C4-2B (cell line): ENCODE results near the gene PARP11.

Source experiments
- H3K27ac ChIP-seq: fragments of 450-650 bp; 2 replicates; pipeline ENCODE4 v1.5.1; 2017
- CTCF ChIP-seq: fragments of 450-650 bp; conservative IDR thresholded peaks from 2 replicates; pipeline ENCODE4 v1.5.1; 2017; ENCODE audit warnings: mild to moderate bottlenecking
- ZFX ChIP-seq: fragments of 450-650 bp; IDR thresholded peaks from 2 replicates; pipeline ENCODE4 v1.6.1; 2017

The PARP11 gene

GRCh38 chr12:3884671-3885070 lies 11.5 kb upstream of the PARP11 start:
- TF ChIP-seq CTCF = no peak
- no peak for TF ChIP-seq ZFX
- H3K27ac ChIP-seq = no peak overlapping the region

DNA sequence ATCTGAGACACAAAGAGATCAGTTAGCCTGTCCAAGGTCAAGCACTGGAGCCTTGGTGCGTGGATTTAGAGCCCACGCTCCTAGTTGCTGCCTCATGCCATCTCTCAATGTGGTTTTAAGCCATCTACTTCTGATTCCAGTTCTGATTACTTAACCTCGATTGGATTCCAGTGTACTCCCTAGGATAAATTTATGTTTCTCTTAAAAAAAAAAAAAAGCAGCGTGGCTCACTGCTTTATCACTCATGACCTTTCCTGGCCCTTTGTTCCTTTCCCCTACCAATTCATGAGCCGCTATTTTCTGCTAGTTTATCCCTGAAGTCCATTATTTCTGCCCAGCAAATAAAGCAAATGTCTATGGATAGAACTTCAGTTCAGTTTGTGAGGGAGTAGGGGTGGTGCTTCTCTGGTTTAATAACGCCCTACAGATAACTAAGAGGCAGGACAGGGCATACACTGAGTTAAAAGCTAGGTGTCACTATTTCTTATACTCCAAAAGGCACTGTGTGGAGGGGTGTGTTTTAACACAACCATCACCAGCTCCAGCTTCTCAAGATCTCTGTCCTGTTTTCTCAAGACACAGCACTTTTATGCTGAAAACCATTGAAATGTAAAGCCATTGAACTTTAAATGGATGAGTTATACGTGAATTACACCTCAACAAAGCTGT lies 9.8 kb upstream of the PARP11 start:
- no peak overlapping the region for H3K27ac ChIP-seq
- peak; percentile 66 for TF ChIP-seq CTCF
- TF ChIP-seq ZFX = no peak

DNA sequence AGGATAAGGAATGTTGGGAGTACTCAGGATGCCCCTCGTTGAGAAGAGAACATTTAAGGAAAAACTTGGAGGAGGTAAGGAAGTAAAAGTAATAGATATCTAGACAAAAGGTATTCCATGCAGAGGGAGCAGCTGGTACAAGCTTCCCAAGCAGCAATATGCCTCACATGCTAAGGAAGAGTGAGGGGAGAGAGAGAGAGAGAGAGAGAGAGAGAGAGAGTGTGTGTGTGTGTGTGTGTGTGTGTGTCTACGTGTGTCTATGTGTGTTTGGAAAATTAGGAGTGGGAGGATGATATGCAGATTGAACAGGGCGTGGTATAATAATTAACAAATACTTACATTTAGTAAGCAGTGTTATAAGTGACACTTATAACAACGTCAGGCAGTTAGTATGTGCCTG lies 9.2 kb upstream of the PARP11 start:
- TF ChIP-seq ZFX (no peak), CTCF (no peak)
- H3K27ac ChIP-seq = no peak overlapping the region

DNA sequence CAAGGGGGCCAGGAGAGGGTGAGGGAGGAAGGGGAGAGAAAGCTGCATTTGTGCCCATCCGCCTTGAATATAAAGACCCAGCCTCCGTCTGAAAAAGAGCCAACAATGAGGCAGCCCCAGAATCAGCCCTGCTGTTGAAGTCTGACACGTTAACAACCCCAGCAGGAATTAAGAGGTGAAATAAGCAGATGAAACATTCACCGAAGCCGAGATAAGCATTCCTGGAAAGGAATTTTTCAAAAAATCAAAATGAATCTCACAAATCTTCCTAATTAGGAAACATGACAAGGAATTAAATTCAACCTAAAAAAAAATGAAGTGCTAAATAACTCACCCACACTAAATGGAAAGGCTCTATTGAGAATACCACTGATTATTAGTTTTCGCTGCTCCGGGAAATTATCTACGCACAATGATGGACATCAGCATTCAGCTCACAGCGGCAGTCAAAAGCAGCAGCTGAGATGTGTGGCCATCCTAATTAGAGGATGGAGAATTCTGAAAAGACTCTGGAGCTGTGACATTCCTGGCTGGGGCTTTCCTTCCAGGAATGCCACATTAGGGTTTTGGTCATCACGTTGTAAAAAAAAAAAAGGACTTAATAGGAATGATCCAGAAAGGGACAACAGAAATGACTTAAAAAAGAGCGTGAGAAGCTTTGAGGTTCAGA lies 8.2 kb upstream of the PARP11 start:
- TF ChIP-seq CTCF = no peak
- no peak overlapping the region for H3K27ac ChIP-seq

DNA sequence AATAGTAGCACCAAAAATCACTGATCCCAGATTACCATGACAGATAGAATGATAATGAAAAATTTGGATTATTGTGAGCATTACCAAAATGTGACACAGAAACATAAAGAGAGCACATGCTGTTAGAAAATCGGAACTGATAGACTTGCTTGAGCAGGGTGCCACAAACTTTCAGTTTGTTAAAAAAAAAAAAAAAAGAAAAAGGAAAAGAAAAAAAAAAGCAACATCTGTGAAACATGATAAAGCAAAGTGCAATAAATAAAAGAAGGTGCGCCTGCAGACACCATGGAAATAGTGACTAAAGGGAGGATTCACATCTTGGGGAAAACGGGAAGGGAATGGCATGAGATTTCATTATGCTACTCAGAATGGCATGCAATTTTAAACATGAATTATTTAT lies 6.6 kb upstream of the PARP11 start:
- no peak for TF ChIP-seq ZFX
- no peak for TF ChIP-seq CTCF
- H3K27ac ChIP-seq = no peak overlapping the region

GRCh38 chr12:3871356-3871755 lies 1.8 kb downstream of the PARP11 start:
- no peak for TF ChIP-seq ZFX
- H3K27ac ChIP-seq = no peak overlapping the region

DNA sequence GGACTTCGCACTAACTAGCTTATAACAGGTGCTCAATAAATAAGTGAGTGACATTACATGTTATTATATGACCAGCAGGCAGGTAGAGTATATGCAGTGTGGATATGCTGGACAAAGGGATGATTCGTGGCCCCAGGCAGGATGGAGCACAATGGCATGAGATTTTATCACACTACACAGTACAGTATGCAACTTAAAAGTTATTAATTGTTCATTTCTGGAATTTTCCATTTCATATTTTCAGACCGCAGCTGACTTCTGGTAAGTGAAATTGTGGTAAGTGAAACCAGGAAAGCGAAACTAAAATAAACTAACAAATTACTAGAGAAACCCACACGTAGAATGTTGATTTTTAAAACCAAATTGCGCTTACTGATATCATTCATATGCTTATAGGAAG lies 3.3 kb downstream of the PARP11 start:
- no peak overlapping the region for H3K27ac ChIP-seq
- no peak for TF ChIP-seq CTCF
- no peak for TF ChIP-seq ZFX

DNA sequence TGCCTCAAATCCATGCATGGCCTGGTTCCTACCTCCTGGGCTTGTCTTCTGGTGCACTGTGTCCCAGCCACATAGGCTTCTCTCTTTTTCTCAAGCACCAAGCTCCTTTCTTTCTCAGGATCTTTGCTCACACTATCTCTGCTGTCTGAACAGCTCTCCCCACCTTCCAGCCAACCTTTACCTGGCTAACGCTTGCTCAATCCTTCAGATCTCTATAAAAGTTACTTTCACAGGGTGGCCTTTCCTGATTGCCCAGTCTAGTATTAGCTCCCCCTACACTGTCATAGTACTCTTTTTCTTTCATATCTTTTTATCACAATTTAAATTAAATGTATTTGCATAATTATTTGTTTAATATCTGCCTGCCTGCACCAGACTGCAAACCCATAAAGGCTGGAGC lies 3.8 kb downstream of the PARP11 start:
- H3K27ac ChIP-seq = no peak overlapping the region
- TF ChIP-seq CTCF = no peak
- TF ChIP-seq ZFX = no peak
